Aorta (tissue), 5 donors: ENCODE measurements around the gene LRP5. TPM values are rescaled to one million over a fixed set of nuclear protein-coding genes. Genes with fewer than 3 reads are reported as not detected.
"Not testable (repeated sequence)": the region's sequence is repeated elsewhere in the genome, so short reads cannot be mapped to it uniquely, and the experiment has no call there.

Experiments
- ATAC-seq: fragments of 200-7000 bp; cut with Tn5 transposase; one replicate; pipeline ENCODE4 v1.9.1; 2022; ENCODE audit warnings: moderate library complexity; ENCODE audit not compliant: low FRiP score
- DNase-seq, 2 donors: peaks; one replicate each; pipeline ENCODE4 v3.0.0-alpha.2; 2020
- H3K27ac ChIP-seq, 2 donors: one replicate each; pipeline ENCODE4 v1.5.1; 2013; ENCODE audit warnings: low read length in 2 of 2, mild to moderate bottlenecking in 2 of 2, moderate library complexity in 2 of 2, control low read depth in 1 of 2, inconsistent platforms in 1 of 2, low read depth in 1 of 2
- H3K27me3 ChIP-seq, 2 donors: one replicate each; pipeline ENCODE4 v1.6.1; 2013; ENCODE audit warnings: control low read depth in 1 of 2, low read length in 1 of 2, mild to moderate bottlenecking in 1 of 2, moderate library complexity in 1 of 2; ENCODE audit not compliant: insufficient read depth in 2 of 2, control insufficient read depth in 1 of 2
- H3K36me3 ChIP-seq, 2 donors: one replicate each; pipeline ENCODE4 v1.6.1; 2013; ENCODE audit warnings: control low read depth in 1 of 2, low read length in 1 of 2, mild to moderate bottlenecking in 1 of 2; ENCODE audit not compliant: insufficient read depth in 2 of 2, control insufficient read depth in 1 of 2
- H3K4me1 ChIP-seq, 2 donors: one replicate each; pipeline ENCODE4 v1.6.1; 2013; ENCODE audit warnings: low read length in 2 of 2, control low read depth in 1 of 2, mild to moderate bottlenecking in 1 of 2, moderate library complexity in 1 of 2; ENCODE audit not compliant: insufficient read depth in 2 of 2, control insufficient read depth in 1 of 2
- H3K4me3 ChIP-seq, 2 donors: one replicate each; pipeline ENCODE4 v1.5.1; 2013; ENCODE audit warnings: low read length in 2 of 2, control low read depth in 1 of 2, mild to moderate bottlenecking in 1 of 2
- H3K9me3 ChIP-seq: one replicate; pipeline ENCODE4 v1.6.1; 2013; ENCODE audit warnings: mild to moderate bottlenecking, low read length; ENCODE audit not compliant: control insufficient read depth
- WGBS, 2 donors: extraction: QIAGEN DNeasy Blood & Tissue Kit; methylation state at CpG; one replicate each; pipeline ENCODE4 v1.1.7; 2013; 5-methylcytosine and 5-hydroxymethylcytosine counted together
- intact Hi-C, 2 donors: fragments of 100-400 bp; cut with DNase I; formaldehyde crosslinking; loops; one replicate each; pipeline versions ENCODE4 v1.14.2 to v1.15.0; 2022
- polyA plus RNA-seq, 2 donors: library from polyadenylated mRNA; stranded (reverse); fragments of 200-250 nt; gene quantifications; one replicate each; pipeline ENCODE4 v1.2.3, GENCODE V29; 2013
- total RNA-seq, 2 donors: library from RNA; stranded (reverse); fragmentation: NEBNext Ultra II Directional; extraction: Animal tissue kit (Norgen Biotek cat#: 25700); gene quantifications; one replicate each; pipeline ENCODE4 v1.2.1, GENCODE V29; 2021
- donor health status: healthy with polysubstance abuse.
- donor health status: Bipolar disorder and iron deficiency.
- donor health status: DM: no; HTN: no; CAD: no.
- donor health status: DM: no; HTN: no; CAD: no.
- donor health status: DM: yes; HTN: yes; CAD: no.

The LRP5 gene
- total and polyA plus RNA-seq, 4 donors = 23.9 to 103 (median 69.5) TPM

DNA sequence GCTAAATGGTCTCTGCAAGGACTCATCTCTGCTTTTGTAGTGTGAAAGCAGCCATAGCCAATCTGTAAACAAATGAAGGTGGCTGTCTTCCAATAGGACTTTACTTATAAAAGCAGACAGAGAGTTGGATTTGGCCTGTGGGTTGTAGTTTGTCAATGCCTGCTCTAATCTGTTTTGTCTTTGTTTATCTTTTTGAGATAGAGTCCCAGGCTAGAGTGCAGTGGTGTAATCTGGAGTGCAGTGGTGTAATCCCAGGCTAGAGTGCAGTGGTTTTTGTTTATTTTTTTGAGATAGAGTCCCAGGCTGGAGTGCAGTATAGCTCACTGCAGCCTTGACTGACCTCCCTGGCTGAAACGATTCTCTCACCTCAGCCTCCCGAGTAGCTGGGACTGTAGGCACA, 156.7 kb downstream of the LRP5 start:
- H3K27ac ChIP-seq = no peak overlapping the region
- DNase-seq (no peak), ATAC-seq (no peak)
- peaks cover 10 to 11% of the 10 kb centered on the region in 2 donors for H3K4me1 ChIP-seq
- 2 to 6% methylated on average over 2 of the region's 2 CpGs for WGBS, 2 donors
- H3K36me3 ChIP-seq = no peaks in the 10 kb centered on the region
- H3K4me3 ChIP-seq = no peak overlapping the region
- intact Hi-C loops = loop anchor here in 1 of 2 donors (10.0 kb wide), 1 partner anchor 106 kb away; no protein-coding TSS in a partner anchor
- no peaks in the 10 kb centered on the region for H3K9me3 ChIP-seq
- H3K27me3 ChIP-seq = no peaks in the 10 kb centered on the region

GRCh38 chr11:68469642-68470041, 157.3 kb downstream of the LRP5 start:
- intact Hi-C loops = loop anchor here in 1 of 2 donors (10.0 kb wide), 1 partner anchor 105 kb away; no protein-coding TSS in a partner anchor

GRCh38 chr11:68470304-68470811, 158.0 kb downstream of the LRP5 start:
- H3K36me3 ChIP-seq = no peaks in the 10 kb centered on the region
- H3K27ac ChIP-seq = no peak overlapping the region
- 90 to 93% methylated on average over 4 of the region's 4 CpGs for WGBS, 2 donors
- DNase-seq (peak in 1 of 2 donors; percentile 59), ATAC-seq (no peak)
- intact Hi-C loops = no loop called here
- H3K4me3 ChIP-seq = no peak overlapping the region
- peaks cover 9 to 10% of the 10 kb centered on the region in 2 donors for H3K4me1 ChIP-seq
- no peaks in the 10 kb centered on the region for H3K9me3 ChIP-seq
- no peaks in the 10 kb centered on the region for H3K27me3 ChIP-seq

More at GRCh38 chr11:68469642-68470041, 157.3 kb downstream of the LRP5 start:
- H3K27me3 ChIP-seq = no peaks in the 10 kb centered on the region
- H3K27ac ChIP-seq = no peak overlapping the region
- peaks cover 10 to 11% of the 10 kb centered on the region in 2 donors for H3K4me1 ChIP-seq
- no peak for ATAC-seq
- H3K9me3 ChIP-seq = no peaks in the 10 kb centered on the region
- no peak overlapping the region for H3K4me3 ChIP-seq
- WGBS, 2 donors = 85 to 88% methylated on average over 1 of the region's 1 CpG
- H3K36me3 ChIP-seq = no peaks in the 10 kb centered on the region
- no peak for DNase-seq

- H3K27me3 ChIP-seq = no peaks in the 10 kb centered on the region
- H3K36me3 ChIP-seq = no peaks in the 10 kb centered on the region
- DNase-seq = peak; percentile 45 to 67
- intact Hi-C loops = no loop called here
- WGBS, 2 donors = 70 to 71% methylated on average over 17 of the region's 17 CpGs
- no peak overlapping the region for H3K4me3 ChIP-seq
- no peak for ATAC-seq
- H3K27ac ChIP-seq = no peak overlapping the region
- H3K4me1 ChIP-seq = peaks cover 8 to 10% of the 10 kb centered on the region in 2 donors
- H3K9me3 ChIP-seq = no peaks in the 10 kb centered on the region
These were observed 159.3 kb downstream of the LRP5 start for GRCh38 chr11:68471360-68472340.

GRCh38 chr11:68472778-68473177, 160.4 kb downstream of the LRP5 start:
- Histone ChIP-seq H3K27ac (no peak overlapping the region), H3K4me1 (peaks cover 8 to 10% of the 10 kb centered on the region in 2 donors)
- DNase-seq = no peak

DNA sequence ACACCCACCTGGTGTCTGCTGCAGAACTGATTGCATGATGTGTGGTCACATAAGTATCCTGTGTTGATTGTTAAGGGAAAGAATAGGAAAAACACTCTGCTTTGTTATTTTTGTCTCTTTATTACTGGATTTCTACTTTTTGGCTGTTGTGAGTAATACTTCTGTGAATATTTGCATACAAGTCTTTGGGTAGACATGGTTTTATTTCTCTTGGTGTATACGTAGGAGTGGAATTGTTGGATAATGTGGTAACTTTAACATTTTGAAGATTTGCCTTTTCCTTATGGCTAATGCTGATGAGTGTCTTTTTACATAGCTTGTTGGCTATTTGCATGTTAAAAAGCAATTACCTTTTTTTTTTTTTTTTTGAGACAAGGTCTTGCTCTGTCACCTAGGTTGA, 161.3 kb downstream of the LRP5 start:
- Histone ChIP-seq H3K4me1 (peaks cover 8 to 10% of the 10 kb centered on the region in 2 donors), H3K27me3 (no peaks in the 10 kb centered on the region), H3K27ac (no peak overlapping the region), H3K36me3 (no peaks in the 10 kb centered on the region), H3K9me3 (no peaks in the 10 kb centered on the region), H3K4me3 (no peak overlapping the region)
- no peak for ATAC-seq
- intact Hi-C loops = no loop called here
- no peak for DNase-seq
- 46 to 62% methylated on average over 1 of the region's 1 CpG for WGBS, 2 donors

More at GRCh38 chr11:68472778-68473177, 160.4 kb downstream of the LRP5 start:
- Histone ChIP-seq H3K4me3 (no peak overlapping the region), H3K27me3 (no peaks in the 10 kb centered on the region), H3K9me3 (no peaks in the 10 kb centered on the region), H3K36me3 (no peaks in the 10 kb centered on the region)
- intact Hi-C loops = no loop called here
- 93% methylated on average over 2 of the region's 2 CpGs for WGBS, 2 donors
- ATAC-seq = no peak

DNA sequence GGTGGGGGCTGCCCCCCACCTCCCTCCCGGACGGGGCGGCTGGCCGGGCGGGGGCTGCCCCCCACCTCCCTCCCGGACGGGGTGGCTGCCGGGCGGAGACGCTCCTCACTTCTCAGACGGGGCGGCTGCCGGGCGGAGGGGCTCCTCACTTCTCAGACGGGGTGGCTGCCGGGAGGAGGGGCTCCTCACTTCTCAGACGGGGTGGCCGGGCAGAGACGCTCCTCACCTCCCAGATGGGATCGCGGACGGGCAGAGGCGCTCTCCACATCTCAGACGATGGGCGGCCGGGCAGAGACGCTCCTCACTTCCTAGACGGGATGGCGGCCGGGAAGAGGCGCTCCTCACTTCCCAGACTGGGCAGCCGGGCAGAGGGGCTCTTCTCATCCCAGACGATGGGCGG, 163.2 kb downstream of the LRP5 start:
- DNase-seq = peak in 1 of 2 donors; percentile 35
- H3K36me3 ChIP-seq, H3K27me3 ChIP-seq, intact Hi-C loops, ATAC-seq, H3K4me3 ChIP-seq, H3K27ac ChIP-seq, H3K9me3 ChIP-seq, H3K4me1 ChIP-seq: not testable (repeated sequence)
- WGBS, 2 donors = 93 to 97% methylated on average over 9 to 34 of the region's 34 CpGs

- no peak for ATAC-seq
- peaks cover 3 to 4% of the 10 kb centered on the region in 2 donors for H3K4me1 ChIP-seq
These were observed 167.0 kb downstream of the LRP5 start for GRCh38 chr11:68479390-68479789.

More at GRCh38 chr11:68479390-68479789, 167.0 kb downstream of the LRP5 start:
- intact Hi-C loops = no loop called here
- no peak overlapping the region for H3K27ac ChIP-seq
- H3K4me3 ChIP-seq = no peak overlapping the region
- H3K9me3 ChIP-seq = no peaks in the 10 kb centered on the region
- 81 to 85% methylated on average over 3 of the region's 3 CpGs for WGBS, 2 donors
- DNase-seq = no peak
- H3K27me3 ChIP-seq = no peaks in the 10 kb centered on the region
- H3K36me3 ChIP-seq = no peaks in the 10 kb centered on the region
